ENCODE results near the gene PELI2.

GRCh38 chr14:56197150-56197549, 78.9 kb downstream of the PELI2 start:
- TF ChIP-seq CTCF (IDR thresholded peaks at IDR 0.05): no peak
- TF ChIP-seq POLR2A (IDR thresholded peaks at IDR 0.05): no peak
